Measurements from ENCODE around the gene ENDOV.

- TF ChIP-seq POLR2A (IDR thresholded peaks at IDR 0.05; ENCODE audit: low read depth, low read length), result no peak
- no peak for TF ChIP-seq SPI1 (IDR thresholded peaks at IDR 0.05; ENCODE audit: low read depth, low read length)
- TF ChIP-seq POLR2AphosphoS5 (IDR thresholded peaks at IDR 0.05; ENCODE audit: low read depth, low read length), result no peak
- TF ChIP-seq TAF1 (IDR thresholded peaks at IDR 0.05; ENCODE audit: low read depth, low read length), result no peak
Observed at GRCh38 chr17:80372456-80372855, 42.5 kb upstream of the ENDOV start.

All from GM12891 (cell line).